ENCODE data around the gene SAMMSON.

- no peak for TF ChIP-seq CTCF (conservative IDR thresholded peaks at IDR 0.05)
- TF ChIP-seq EZH2 (IDR thresholded peaks at IDR 0.05; ENCODE audit: low read depth): no peak
Measured at GRCh38 chr3:70061096-70061495, 61.6 kb downstream of the SAMMSON start.

Measured in PC-9 (cell line).